Esophagus squamous epithelium (tissue), 5 donors: Measurements from ENCODE around the gene GOSR1. TPM values are rescaled to one million over a fixed set of nuclear protein-coding genes. Genes with fewer than 3 reads are reported as not detected.
"Not testable (repeated sequence)": the region's sequence is repeated elsewhere in the genome, so short reads cannot be mapped to it uniquely, and the experiment has no call there.

Experiments used
- DNase-seq: peaks from one replicate; lab custom pipeline; 2025; lab: John Stamatoyannopoulos, UW
- H3K27ac ChIP-seq, 4 donors: fragments of 200-600 bp; sonication (generic); one replicate each; pipeline ENCODE4 v1.5.1; 2016 to 2019; ENCODE audit warnings: mild to moderate bottlenecking in 1 of 4
- H3K27me3 ChIP-seq, 4 donors: fragments of 200-600 bp; sonication (generic); 1 replicate in 3 of 4; 2 replicates in 1 of 4; pipeline versions ENCODE4 v1.5.1 to v1.6.0; 2017 to 2021; ENCODE audit warnings: antibody characterized with exemption in 1 of 4
- H3K36me3 ChIP-seq, 3 donors: fragments of 200-600 bp; sonication (generic); one replicate each; pipeline ENCODE4 v1.5.1; 2016 to 2019
- H3K4me1 ChIP-seq, 3 donors: fragments of 200-600 bp; sonication (generic); one replicate each; pipeline ENCODE4 v1.5.1; 2017 to 2019
- H3K4me3 ChIP-seq, 4 donors: fragments of 200-600 bp; sonication (generic); 1 replicate in 3 of 4; 2 replicates in 1 of 4; pipeline ENCODE4 v1.5.1; 2016 to 2019; ENCODE audit warnings: mild to moderate bottlenecking in 2 of 4, moderate library complexity in 1 of 4
- H3K9me3 ChIP-seq, 3 donors: fragments of 200-600 bp; sonication (generic); one replicate each; pipeline ENCODE4 v1.5.1; 2016 to 2019
- CTCF ChIP-seq, 6 experiments: fragments of 450-650 bp in 4 of 6; fragments of 200-600 bp in 2 of 6; sonication (generic) in 2 of 6; IDR thresholded peaks; one replicate each; pipeline ENCODE4 v1.5.1; 2016 to 2019; ENCODE audit warnings: antibody characterized with exemption in 6 of 6, mild to moderate bottlenecking in 4 of 6, moderate library complexity in 4 of 6
- POLR2A ChIP-seq, 4 donors: fragments of 450-650 bp; IDR thresholded peaks; one replicate each; pipeline ENCODE4 v1.6.1; 2017; ENCODE audit warnings: antibody characterized with exemption in 4 of 4, mild to moderate bottlenecking in 4 of 4, moderate library complexity in 3 of 4
- WGBS, 2 donors: methylation state at CpG; one replicate each; pipeline ENCODE4 v1.1.5; 2018; 5-methylcytosine and 5-hydroxymethylcytosine counted together
- intact Hi-C: fragments of 100-400 bp; cut with DNase I; formaldehyde crosslinking; loops from one replicate; pipeline ENCODE4 v1.15.0; 2022
- total RNA-seq, 4 donors: library from RNA; depleted of rRNA; stranded (reverse); fragments of >200 nt; gene quantifications; one replicate each; pipeline ENCODE4 v1.1.0, GENCODE V29; 2016
- donor health status: DM: yes; HTN: yes; CAD: no.

GOSR1 gene
- total RNA-seq, 4 donors from 2014 or later: 19.4 to 50.4 (median 37.7) TPM

- intact Hi-C loops: no loop called here
- no peaks in the 10 kb centered on the region for H3K27me3 ChIP-seq
- no peak for TF ChIP-seq CTCF (IDR thresholded peaks at IDR 0.05)
- no peak for TF ChIP-seq POLR2A (IDR thresholded peaks at IDR 0.05)
- peaks cover 0 to 8% (median 6%) of the 10 kb centered on the region in 3 donors for H3K4me1 ChIP-seq
- H3K36me3 ChIP-seq: no peaks in the 10 kb centered on the region
- H3K9me3 ChIP-seq: no peaks in the 10 kb centered on the region
- H3K27ac ChIP-seq: no peak overlapping the region
- DNase-seq: no peak
- 81 to 84% methylated on average over 10 to 13 of the region's 15 CpGs for WGBS, 2 donors
- no peak overlapping the region for H3K4me3 ChIP-seq
These were observed 72.8 kb downstream of the GOSR1 start for GRCh38 chr17:30549864-30550511.

- Histone ChIP-seq H3K4me3 (no peak overlapping the region), H3K9me3 (no peaks in the 10 kb centered on the region), H3K4me1 (peaks cover 0 to 8% (median 6%) of the 10 kb centered on the region in 3 donors), H3K27me3 (no peaks in the 10 kb centered on the region), H3K36me3 (no peaks in the 10 kb centered on the region), H3K27ac (no peak overlapping the region)
- intact Hi-C loops: no loop called here
- DNase-seq: no peak
- WGBS, 2 donors: 30 to 57% methylated on average over 4 to 7 of the region's 10 CpGs
- TF ChIP-seq CTCF (IDR thresholded peaks at IDR 0.05) (no peak), POLR2A (IDR thresholded peaks at IDR 0.05) (no peak)
These were observed 73.5 kb downstream of the GOSR1 start for GRCh38 chr17:30550512-30551273.

GRCh38 chr17:30551274-30551995 lies 74.2 kb downstream of the GOSR1 start:
- DNase-seq, H3K4me3 ChIP-seq, intact Hi-C loops, H3K27me3 ChIP-seq, H3K9me3 ChIP-seq, H3K27ac ChIP-seq, H3K36me3 ChIP-seq, H3K4me1 ChIP-seq: not testable (repeated sequence)
- 70 to 85% methylated on average over 7 of the region's 9 CpGs for WGBS, 2 donors

- H3K27me3 ChIP-seq: no peaks in the 10 kb centered on the region
- WGBS, 2 donors: 95 to 100% methylated on average over 1 to 6 of the region's 9 CpGs
- no peaks in the 10 kb centered on the region for H3K9me3 ChIP-seq
- TF ChIP-seq CTCF (IDR thresholded peaks at IDR 0.05) (no peak), POLR2A (IDR thresholded peaks at IDR 0.05) (no peak)
- intact Hi-C loops: no loop called here
- H3K36me3 ChIP-seq: no peaks in the 10 kb centered on the region
- peaks cover 0 to 8% (median 6%) of the 10 kb centered on the region in 3 donors for H3K4me1 ChIP-seq
- DNase-seq: no peak
- no peak overlapping the region for H3K27ac ChIP-seq
- H3K4me3 ChIP-seq: no peak overlapping the region
These were observed 74.8 kb downstream of the GOSR1 start for GRCh38 chr17:30551996-30552339.

- Histone ChIP-seq H3K27ac (no peak overlapping the region), H3K27me3 (no peaks in the 10 kb centered on the region), H3K4me3 (no peak overlapping the region), H3K36me3 (no peaks in the 10 kb centered on the region), H3K4me1 (peaks cover 0 to 8% (median 6%) of the 10 kb centered on the region in 3 donors), H3K9me3 (no peaks in the 10 kb centered on the region)
- WGBS, 2 donors: 100% methylated on average over 2 of the region's 10 CpGs
- TF ChIP-seq CTCF (IDR thresholded peaks at IDR 0.05): no peak
- no peak for TF ChIP-seq POLR2A (IDR thresholded peaks at IDR 0.05)
- intact Hi-C loops: no loop called here
- DNase-seq: no peak
These were observed 75.9 kb downstream of the GOSR1 start for GRCh38 chr17:30552994-30553566.

GRCh38 chr17:30553823-30554440 lies 76.7 kb downstream of the GOSR1 start:
- DNase-seq, H3K9me3 ChIP-seq, H3K27ac ChIP-seq, H3K4me1 ChIP-seq, H3K4me3 ChIP-seq, H3K27me3 ChIP-seq, intact Hi-C loops, H3K36me3 ChIP-seq: not testable (repeated sequence)
- WGBS, 2 donors: 89 to 90% methylated on average over 1 to 3 of the region's 4 CpGs
